Measurements from ENCODE around the gene NHLRC3. TPM values are rescaled to one million over a fixed set of nuclear protein-coding genes. Genes with fewer than 3 reads are reported as not detected.

Gene NHLRC3
- total and polyA plus RNA-seq, 2 donors from 2014 or later, result 12.6 to 30.4 TPM

GRCh38 chr13:39044536-39044935 lies 6.3 kb downstream of the NHLRC3 start:
- intact Hi-C loops (cut with DNase I), result loop anchor here (10.0 kb wide), 1 partner anchor 570 kb away; no protein-coding TSS in a partner anchor
- no peak overlapping the region for H3K9ac ChIP-seq (ENCODE audit: low read length in 3 of 3)
- DNase-seq (no peak), FAIRE-seq (no peak)
- H3K27me3 ChIP-seq (ENCODE audit: control insufficient read depth, insufficient read depth, low read length), result no peaks in the 10 kb centered on the region
- TF ChIP-seq CTCF (IDR thresholded peaks at IDR 0.05; ENCODE audit: borderline replicate concordance, extremely low read depth, insufficient read depth), result no peak
- H3K4me1 ChIP-seq (ENCODE audit: control insufficient read depth in 2 of 3, insufficient read depth in 2 of 3, low read depth in 1 of 3, low read length in 3 of 3), result peaks cover 0 to 6% (median 0%) of the 10 kb centered on the region in 3 donors
- peaks cover 0 to 5% (median 3%) of the 10 kb centered on the region in 3 donors for H3K36me3 ChIP-seq (ENCODE audit: control insufficient read depth in 2 of 3, insufficient read depth in 3 of 3, low read length in 3 of 3)
- no peak overlapping the region for H3K4me3 ChIP-seq (ENCODE audit: low read length in 3 of 3)
- H3K27ac ChIP-seq (ENCODE audit: low read depth in 2 of 2, low read length in 2 of 2), result no peak overlapping the region
- no peaks in the 10 kb centered on the region for H3K9me3 ChIP-seq (ENCODE audit: control insufficient read depth in 2 of 3, insufficient read depth in 1 of 3, low read length in 3 of 3)

GRCh38 chr13:39047560-39047959 lies 9.3 kb downstream of the NHLRC3 start:
- Histone ChIP-seq H3K27ac (ENCODE audit: low read depth in 2 of 2, low read length in 2 of 2) (no peak overlapping the region), H3K27me3 (ENCODE audit: control insufficient read depth, insufficient read depth, low read length) (no peaks in the 10 kb centered on the region), H3K9me3 (ENCODE audit: control insufficient read depth in 2 of 3, insufficient read depth in 1 of 3, low read length in 3 of 3) (no peaks in the 10 kb centered on the region), H3K9ac (ENCODE audit: low read length in 3 of 3) (no peak overlapping the region), H3K4me3 (ENCODE audit: low read length in 3 of 3) (no peak overlapping the region), H3K36me3 (ENCODE audit: control insufficient read depth in 2 of 3, insufficient read depth in 3 of 3, low read length in 3 of 3) (peaks cover 0 to 5% (median 3%) of the 10 kb centered on the region in 3 donors), H3K4me1 (ENCODE audit: control insufficient read depth in 2 of 3, insufficient read depth in 2 of 3, low read depth in 1 of 3, low read length in 3 of 3) (no peaks in the 10 kb centered on the region)
- DNase-seq (peak in 2 of 5 donors; percentile 34 to 43), FAIRE-seq (no peak)
- intact Hi-C loops (cut with DNase I), result loop anchor here (10.0 kb wide), 1 partner anchor 567 kb away; no protein-coding TSS in a partner anchor
- TF ChIP-seq CTCF (IDR thresholded peaks at IDR 0.05; ENCODE audit: borderline replicate concordance, extremely low read depth, insufficient read depth), result no peak

GRCh38 chr13:39048806-39049205 lies 10.6 kb downstream of the NHLRC3 start:
- Histone ChIP-seq H3K9ac (ENCODE audit: low read length in 3 of 3) (no peak overlapping the region), H3K27me3 (ENCODE audit: control insufficient read depth, insufficient read depth, low read length) (no peaks in the 10 kb centered on the region), H3K27ac (ENCODE audit: low read depth in 2 of 2, low read length in 2 of 2) (no peak overlapping the region), H3K36me3 (ENCODE audit: control insufficient read depth in 2 of 3, insufficient read depth in 3 of 3, low read length in 3 of 3) (peaks cover 0 to 9% (median 7%) of the 10 kb centered on the region in 3 donors), H3K4me1 (ENCODE audit: control insufficient read depth in 2 of 3, insufficient read depth in 2 of 3, low read depth in 1 of 3, low read length in 3 of 3) (no peaks in the 10 kb centered on the region), H3K9me3 (ENCODE audit: control insufficient read depth in 2 of 3, insufficient read depth in 1 of 3, low read length in 3 of 3) (no peaks in the 10 kb centered on the region), H3K4me3 (ENCODE audit: low read length in 3 of 3) (no peak overlapping the region)
- FAIRE-seq, result no peak
- TF ChIP-seq CTCF (IDR thresholded peaks at IDR 0.05; ENCODE audit: borderline replicate concordance, extremely low read depth, insufficient read depth), result no peak
- no peak for DNase-seq
- intact Hi-C loops (cut with DNase I), result loop anchor here (10.0 kb wide), 1 partner anchor 566 kb away; no protein-coding TSS in a partner anchor

- no peaks in the 10 kb centered on the region for H3K27me3 ChIP-seq (ENCODE audit: control insufficient read depth, insufficient read depth, low read length)
- intact Hi-C loops (cut with DNase I), result loop anchor here (10.0 kb wide), 1 partner anchor 566 kb away; no protein-coding TSS in a partner anchor
- no peak for TF ChIP-seq CTCF (IDR thresholded peaks at IDR 0.05; ENCODE audit: borderline replicate concordance, extremely low read depth, insufficient read depth)
- peaks cover 0 to 7% (median 5%) of the 10 kb centered on the region in 3 donors for H3K36me3 ChIP-seq (ENCODE audit: control insufficient read depth in 2 of 3, insufficient read depth in 3 of 3, low read length in 3 of 3)
- no peak overlapping the region for H3K4me3 ChIP-seq (ENCODE audit: low read length in 3 of 3)
- H3K4me1 ChIP-seq (ENCODE audit: control insufficient read depth in 2 of 3, insufficient read depth in 2 of 3, low read depth in 1 of 3, low read length in 3 of 3), result no peaks in the 10 kb centered on the region
- H3K27ac ChIP-seq (ENCODE audit: low read depth in 2 of 2, low read length in 2 of 2), result no peak overlapping the region
- no peaks in the 10 kb centered on the region for H3K9me3 ChIP-seq (ENCODE audit: control insufficient read depth in 2 of 3, insufficient read depth in 1 of 3, low read length in 3 of 3)
- DNase-seq (no peak), FAIRE-seq (no peak)
- no peak overlapping the region for H3K9ac ChIP-seq (ENCODE audit: low read length in 3 of 3)
Measured at GRCh38 chr13:39049274-39049673, 11.0 kb downstream of the NHLRC3 start.
